Peyer's patch (tissue), 4 donors: ENCODE results near the gene IGDCC3. TPM values are rescaled to one million over a fixed set of nuclear protein-coding genes. Genes with fewer than 3 reads are reported as not detected.

ENCODE experiments used
- DNase-seq, 3 donors: peaks; one replicate each; pipeline ENCODE4 v3.0.0-alpha.2; 2017 to 2019
- H3K27ac ChIP-seq, 4 donors: fragments of 200-600 bp; sonication (generic); one replicate each; pipeline ENCODE4 v1.5.1; 2016 to 2019
- H3K27me3 ChIP-seq, 2 donors: fragments of 200-600 bp; sonication (generic); one replicate each; pipeline ENCODE4 v1.5.1; 2019
- H3K36me3 ChIP-seq, 3 donors: fragments of 200-600 bp; sonication (generic); one replicate each; pipeline ENCODE4 v1.5.1; 2016 to 2019
- H3K4me1 ChIP-seq, 4 donors: fragments of 200-600 bp; sonication (generic); one replicate each; pipeline ENCODE4 v1.5.1; 2016 to 2019
- H3K4me3 ChIP-seq, 4 donors: fragments of 200-600 bp; sonication (generic); 1 replicate in 3 of 4; 2 replicates in 1 of 4; pipeline ENCODE4 v1.5.1; 2016 to 2019; ENCODE audit warnings: mild to moderate bottlenecking in 1 of 4
- H3K9me3 ChIP-seq, 4 donors: fragments of 200-600 bp; sonication (generic); one replicate each; pipeline ENCODE4 v1.5.1; 2016 to 2019; ENCODE audit warnings: mild to moderate bottlenecking in 1 of 4
- POLR2A ChIP-seq, 2 donors: fragments of 450-650 bp; IDR thresholded peaks; one replicate each; pipeline ENCODE4 v1.5.1; 2017; ENCODE audit warnings: antibody characterized with exemption in 2 of 2, mild to moderate bottlenecking in 2 of 2, moderate library complexity in 2 of 2
- total RNA-seq, 4 donors: library from RNA; depleted of rRNA; stranded (reverse); fragments of >200 nt; gene quantifications; one replicate each; pipeline ENCODE4 v1.1.0, GENCODE V29; 2016
- TF ChIP-seq, protein P1 (sequence below), 6 experiments: fragments of 450-650 bp in 4 of 6; fragments of 200-600 bp in 2 of 6; sonication (generic) in 1 of 6; IDR thresholded peaks; one replicate each; pipeline ENCODE4 v1.5.1; 2017 to 2019; ENCODE audit warnings: antibody characterized with exemption in 6 of 6, mild to moderate bottlenecking in 3 of 6, moderate library complexity in 1 of 6

IGDCC3 gene
- total RNA-seq, 4 donors from 2014 or later = not detected

DNA sequence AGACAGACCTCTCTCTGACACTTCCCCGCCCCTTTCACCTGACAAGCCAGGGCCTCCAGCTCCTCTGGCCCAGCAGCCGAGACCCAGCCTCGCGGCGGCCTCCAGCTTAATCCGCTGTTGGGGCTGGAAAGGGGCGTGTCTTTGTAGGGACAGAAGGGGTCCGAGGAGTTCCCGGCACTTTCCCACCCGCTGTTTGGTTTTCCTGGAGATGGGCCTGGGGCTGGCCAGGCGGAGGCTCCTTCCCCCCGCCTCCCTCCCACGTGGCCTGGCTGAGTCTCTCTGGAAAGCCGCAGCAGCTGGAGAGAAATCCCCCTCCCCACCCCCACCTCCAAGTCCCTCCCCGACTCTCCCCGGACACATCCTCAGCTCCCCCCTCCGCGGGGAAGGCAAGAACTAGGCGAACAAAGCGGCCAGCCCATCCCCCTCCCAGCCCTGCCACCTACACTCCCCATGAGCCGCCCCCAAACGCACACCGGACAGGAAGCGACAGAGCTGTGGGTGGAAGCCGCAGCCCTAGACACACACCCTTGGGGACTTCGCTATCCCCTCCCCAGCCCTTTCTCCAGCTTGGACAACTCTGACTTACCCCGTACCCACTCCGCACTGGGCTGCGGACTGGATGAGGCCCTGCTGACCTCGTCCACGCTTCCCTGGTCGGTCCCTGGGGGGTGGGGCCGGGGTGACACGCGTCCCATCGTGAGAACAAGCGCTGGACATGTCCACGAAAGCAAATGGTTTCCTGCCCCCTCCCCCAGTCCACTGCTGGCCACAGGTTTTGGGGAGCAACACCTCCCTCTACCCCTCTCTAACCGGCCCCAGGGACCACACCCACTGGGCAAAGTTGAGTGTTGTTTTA lies 43.8 kb upstream of the IGDCC3 start:
- DNase-seq = peak in 1 of 3 donors; percentile 28
- H3K4me3 ChIP-seq = peak overlapping the region; percentile 30 to 55 (median 46)
- H3K4me1 ChIP-seq = peaks cover 0 to 18% (median 13%) of the 10 kb centered on the region in 4 donors
- H3K36me3 ChIP-seq = no peaks in the 10 kb centered on the region
- H3K27me3 ChIP-seq = peaks cover 0 to 6% of the 10 kb centered on the region in 2 donors
- TF ChIP-seq POLR2A (IDR thresholded peaks at IDR 0.05) = no peak
- TF ChIP-seq, protein P1, sequence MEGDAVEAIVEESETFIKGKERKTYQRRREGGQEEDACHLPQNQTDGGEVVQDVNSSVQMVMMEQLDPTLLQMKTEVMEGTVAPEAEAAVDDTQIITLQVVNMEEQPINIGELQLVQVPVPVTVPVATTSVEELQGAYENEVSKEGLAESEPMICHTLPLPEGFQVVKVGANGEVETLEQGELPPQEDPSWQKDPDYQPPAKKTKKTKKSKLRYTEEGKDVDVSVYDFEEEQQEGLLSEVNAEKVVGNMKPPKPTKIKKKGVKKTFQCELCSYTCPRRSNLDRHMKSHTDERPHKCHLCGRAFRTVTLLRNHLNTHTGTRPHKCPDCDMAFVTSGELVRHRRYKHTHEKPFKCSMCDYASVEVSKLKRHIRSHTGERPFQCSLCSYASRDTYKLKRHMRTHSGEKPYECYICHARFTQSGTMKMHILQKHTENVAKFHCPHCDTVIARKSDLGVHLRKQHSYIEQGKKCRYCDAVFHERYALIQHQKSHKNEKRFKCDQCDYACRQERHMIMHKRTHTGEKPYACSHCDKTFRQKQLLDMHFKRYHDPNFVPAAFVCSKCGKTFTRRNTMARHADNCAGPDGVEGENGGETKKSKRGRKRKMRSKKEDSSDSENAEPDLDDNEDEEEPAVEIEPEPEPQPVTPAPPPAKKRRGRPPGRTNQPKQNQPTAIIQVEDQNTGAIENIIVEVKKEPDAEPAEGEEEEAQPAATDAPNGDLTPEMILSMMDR (IDR thresholded peaks at IDR 0.05) = no peak
- no peaks in the 10 kb centered on the region for H3K9me3 ChIP-seq
- H3K27ac ChIP-seq = peak overlapping the region in 2 of 4 donors; percentile 5 to 40

DNA sequence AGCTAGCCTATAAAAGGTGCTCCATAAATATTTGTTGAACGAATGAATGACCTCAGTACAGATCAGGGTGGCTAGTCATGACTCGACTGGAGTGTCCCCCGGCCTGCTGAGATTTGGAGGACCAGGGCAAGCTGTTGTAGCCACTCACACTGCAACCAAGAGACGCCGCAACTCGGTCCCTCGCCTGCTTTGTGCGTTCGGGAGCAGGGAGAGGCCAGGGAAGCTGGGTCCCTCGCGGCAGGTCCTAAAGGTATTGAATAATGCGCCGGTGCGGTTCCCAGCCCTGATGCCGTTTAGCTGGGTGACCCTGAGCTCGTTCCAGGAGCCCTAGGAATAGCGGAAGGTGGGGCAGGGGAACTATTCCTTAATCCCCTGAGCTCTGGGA lies 43.2 kb upstream of the IGDCC3 start:
- Histone ChIP-seq H3K4me1 (peaks cover 0 to 18% (median 13%) of the 10 kb centered on the region in 4 donors), H3K4me3 (peak overlapping the region in 3 of 4 donors; percentile 40 to 55 (median 52)), H3K27ac (peak overlapping the region in 2 of 4 donors; percentile 5 to 40), H3K27me3 (peaks cover 0 to 6% of the 10 kb centered on the region in 2 donors), H3K9me3 (no peaks in the 10 kb centered on the region), H3K36me3 (no peaks in the 10 kb centered on the region)
- TF ChIP-seq, protein P1 (IDR thresholded peaks at IDR 0.05) = no peak
- no peak for TF ChIP-seq POLR2A (IDR thresholded peaks at IDR 0.05)
- no peak for DNase-seq

DNA sequence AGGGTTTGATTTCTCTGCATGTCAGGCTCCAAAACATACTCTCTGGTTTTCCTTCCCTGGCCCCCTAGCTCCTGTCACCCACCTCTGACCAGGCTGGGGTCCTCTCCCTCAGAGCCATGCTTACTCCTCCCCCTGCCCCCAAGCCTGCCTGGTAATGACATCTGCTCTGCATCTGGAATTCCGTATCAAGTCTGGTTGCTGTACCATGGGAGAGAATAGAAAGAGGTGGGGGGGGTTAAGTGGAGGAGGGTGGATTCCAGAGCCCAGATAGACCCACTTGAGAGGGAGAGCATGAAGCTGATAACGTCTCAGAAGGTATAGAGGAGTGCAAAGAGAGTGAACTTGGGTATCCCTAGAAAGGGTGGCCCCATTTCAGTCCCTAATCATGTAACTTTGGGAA lies 40.8 kb upstream of the IGDCC3 start:
- H3K4me3 ChIP-seq = no peak overlapping the region
- TF ChIP-seq, protein P1 (IDR thresholded peaks at IDR 0.05) = no peak
- no peak for TF ChIP-seq POLR2A (IDR thresholded peaks at IDR 0.05)
- no peaks in the 10 kb centered on the region for H3K9me3 ChIP-seq
- peaks cover 0 to 6% of the 10 kb centered on the region in 2 donors for H3K27me3 ChIP-seq
- DNase-seq = no peak
- H3K36me3 ChIP-seq = no peaks in the 10 kb centered on the region
- no peak overlapping the region for H3K27ac ChIP-seq
- peaks cover 0 to 26% (median 13%) of the 10 kb centered on the region in 4 donors for H3K4me1 ChIP-seq

DNA sequence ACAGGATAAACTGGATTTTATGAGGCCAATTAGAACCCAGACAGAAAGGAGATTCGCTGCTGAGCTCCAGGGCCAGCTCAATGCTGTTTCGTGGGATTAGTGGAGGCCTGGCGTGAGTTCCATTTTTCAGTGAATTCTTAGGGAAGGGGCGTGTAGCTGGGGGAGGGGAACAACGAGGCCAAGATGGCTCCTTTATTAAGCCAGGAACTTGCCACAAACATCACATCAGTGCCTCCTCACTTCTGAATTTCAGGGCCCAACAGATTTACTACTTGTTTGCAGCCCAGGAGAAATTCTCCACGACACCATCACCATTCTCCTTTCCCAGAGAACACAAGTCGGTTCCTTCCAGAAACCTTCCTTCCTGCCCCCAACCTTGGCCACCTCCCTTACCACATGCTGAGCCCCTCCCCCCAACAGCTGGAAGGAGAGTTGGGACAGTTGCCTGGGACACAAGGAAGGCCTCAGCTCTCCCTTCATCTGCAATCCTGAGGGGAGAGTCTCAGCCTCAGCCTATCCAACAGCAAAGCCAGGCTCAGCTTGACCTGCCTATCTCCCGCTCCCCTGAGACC lies 39.1 kb upstream of the IGDCC3 start:
- no peak for DNase-seq
- Histone ChIP-seq H3K9me3 (no peaks in the 10 kb centered on the region), H3K27ac (no peak overlapping the region)

DNA sequence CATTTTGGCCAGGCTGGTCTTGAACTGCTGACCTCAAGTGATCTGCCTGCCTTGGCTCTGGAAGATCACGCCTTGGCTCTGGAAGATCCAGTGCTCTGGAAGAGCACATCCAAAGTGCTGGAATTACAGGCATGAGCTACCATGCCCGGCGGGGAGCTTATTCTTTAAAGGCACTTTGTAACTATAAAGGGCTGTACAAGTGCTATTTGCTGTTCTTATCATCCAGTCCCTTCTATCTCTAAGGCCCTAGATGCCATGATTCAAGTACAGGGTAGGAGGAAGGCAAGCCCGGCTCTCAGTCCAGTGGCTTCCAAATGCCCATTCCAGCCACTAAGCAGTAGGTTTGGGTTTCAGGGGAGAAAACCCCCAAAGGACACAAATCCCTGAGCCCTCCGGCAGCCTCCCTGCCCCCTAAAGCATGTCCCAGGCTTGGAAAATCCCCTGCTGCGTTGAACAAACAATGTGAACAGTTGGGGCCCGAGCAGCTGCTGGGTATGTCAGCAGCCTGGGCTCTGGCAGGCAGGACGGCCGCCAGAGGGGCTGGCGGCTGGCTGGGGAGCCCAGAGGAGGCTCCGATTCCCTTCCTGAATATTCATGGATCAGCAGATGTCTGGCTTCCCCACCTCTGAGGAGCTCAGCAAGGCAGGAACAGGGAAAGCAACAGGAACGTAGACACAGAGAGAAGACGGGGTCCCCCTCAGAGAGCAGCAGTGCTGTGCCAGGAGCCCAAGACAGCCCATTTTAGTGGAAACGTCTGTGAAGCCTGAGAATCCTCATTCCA lies 37.2 kb upstream of the IGDCC3 start:
- Histone ChIP-seq H3K9me3 (no peaks in the 10 kb centered on the region), H3K27ac (peak overlapping the region in 3 of 4 donors; percentile 9 to 48 (median 28)), H3K4me1 (peaks cover 0 to 8% (median 0%) of the 10 kb centered on the region in 4 donors), H3K36me3 (no peaks in the 10 kb centered on the region), H3K4me3 (no peak overlapping the region), H3K27me3 (peaks cover 0 to 5% of the 10 kb centered on the region in 2 donors)
- TF ChIP-seq POLR2A (IDR thresholded peaks at IDR 0.05) = no peak
- TF ChIP-seq, protein P1 (IDR thresholded peaks at IDR 0.05) = no peak
- DNase-seq = no peak

More for the DNA sequence above, 39.1 kb upstream of the IGDCC3 start:
- Histone ChIP-seq H3K4me3 (no peak overlapping the region), H3K27me3 (peaks cover 0 to 6% of the 10 kb centered on the region in 2 donors), H3K36me3 (no peaks in the 10 kb centered on the region), H3K4me1 (peaks cover 0 to 21% (median 8%) of the 10 kb centered on the region in 4 donors)
- TF ChIP-seq, protein P1 (IDR thresholded peaks at IDR 0.05) = no peak
- no peak for TF ChIP-seq POLR2A (IDR thresholded peaks at IDR 0.05)
